ENCODE data around the gene MPV17L.
"Not testable (repeated sequence)": the region's sequence is repeated elsewhere in the genome, so short reads cannot be mapped to it uniquely, and the experiment has no call there.

MPV17L gene

GRCh38 chr16:15452246-15452855 is 56.8 kb downstream of the MPV17L start:
- DNase-seq (ENCODE audit: low read depth): peak; percentile 12

GRCh38 chr16:15453296-15453695 is 57.7 kb downstream of the MPV17L start:
- not testable (repeated sequence) for DNase-seq (ENCODE audit: low read depth)

- DNase-seq (ENCODE audit: low read depth): not testable (repeated sequence)
These were observed 59.4 kb downstream of the MPV17L start for GRCh38 chr16:15454933-15455332.

- no peak for DNase-seq (ENCODE audit: low read depth)
These were observed 61.8 kb downstream of the MPV17L start for GRCh38 chr16:15457400-15457799.

- DNase-seq (ENCODE audit: low read depth): no peak
These were observed 62.4 kb downstream of the MPV17L start for GRCh38 chr16:15457958-15458357.

- no peak for DNase-seq (ENCODE audit: low read depth)
These were observed 64.2 kb downstream of the MPV17L start for GRCh38 chr16:15459791-15460190.

GRCh38 chr16:15460601-15461000 is 65.0 kb downstream of the MPV17L start:
- DNase-seq (ENCODE audit: low read depth): no peak

- no peak for DNase-seq (ENCODE audit: low read depth)
These were observed 65.8 kb downstream of the MPV17L start for GRCh38 chr16:15461376-15461775.
